ENCODE measurements around the gene GTF2IRD2. TPM values are rescaled to one million over a fixed set of nuclear protein-coding genes. Genes with fewer than 3 reads are reported as not detected.
"Not testable (repeated sequence)": the region's sequence is repeated elsewhere in the genome, so short reads cannot be mapped to it uniquely, and the experiment has no call there.

GTF2IRD2 gene
- polyA plus RNA-seq, 4 donors, result 2.2 to 22.0 (median 12.1) TPM

- DNase-seq; H3K27me3 ChIP-seq (ENCODE audit: control insufficient read depth in 3 of 3, insufficient read depth in 3 of 3, low read length in 3 of 3); H3K27ac ChIP-seq (ENCODE audit: low read depth in 1 of 3, low read length in 2 of 3); FAIRE-seq; H3K9me3 ChIP-seq (ENCODE audit: control insufficient read depth in 2 of 2, insufficient read depth in 1 of 2, low read depth in 1 of 2, low read length in 1 of 2); H3K4me3 ChIP-seq (ENCODE audit: low read depth in 1 of 3, low read length in 3 of 3); H3K4me1 ChIP-seq (ENCODE audit: control insufficient read depth in 3 of 3, insufficient read depth in 2 of 3, low read depth in 1 of 3, low read length in 2 of 3); H3K36me3 ChIP-seq (ENCODE audit: control insufficient read depth in 3 of 3, insufficient read depth in 2 of 3, low read depth in 1 of 3, low read length in 3 of 3): not testable (repeated sequence)
- WGBS, 3 donors, result 73 to 75% methylated on average over 1 of the region's 4 CpGs; no CpG with 5 or more reads in 1 of the 3 donors
Observed at GRCh38 chr7:74798644-74799043, 52.8 kb downstream of the GTF2IRD2 start.

- H3K27me3 ChIP-seq (ENCODE audit: control insufficient read depth in 3 of 3, insufficient read depth in 3 of 3, low read length in 3 of 3); H3K9me3 ChIP-seq (ENCODE audit: control insufficient read depth in 2 of 2, insufficient read depth in 1 of 2, low read depth in 1 of 2, low read length in 1 of 2); H3K36me3 ChIP-seq (ENCODE audit: control insufficient read depth in 3 of 3, insufficient read depth in 2 of 3, low read depth in 1 of 3, low read length in 3 of 3); H3K4me3 ChIP-seq (ENCODE audit: low read depth in 1 of 3, low read length in 3 of 3); H3K4me1 ChIP-seq (ENCODE audit: control insufficient read depth in 3 of 3, insufficient read depth in 2 of 3, low read depth in 1 of 3, low read length in 2 of 3); DNase-seq; H3K27ac ChIP-seq (ENCODE audit: low read depth in 1 of 3, low read length in 2 of 3); FAIRE-seq: not testable (repeated sequence)
- 89 to 92% (median 90%) methylated on average over 7 to 14 of the region's 27 CpGs for WGBS, 3 donors
Observed at GRCh38 chr7:74797848-74798622, 53.4 kb downstream of the GTF2IRD2 start.

- DNase-seq; H3K36me3 ChIP-seq (ENCODE audit: control insufficient read depth in 3 of 3, insufficient read depth in 2 of 3, low read depth in 1 of 3, low read length in 3 of 3); H3K9me3 ChIP-seq (ENCODE audit: control insufficient read depth in 2 of 2, insufficient read depth in 1 of 2, low read depth in 1 of 2, low read length in 1 of 2); H3K4me3 ChIP-seq (ENCODE audit: low read depth in 1 of 3, low read length in 3 of 3); H3K27ac ChIP-seq (ENCODE audit: low read depth in 1 of 3, low read length in 2 of 3); FAIRE-seq; H3K27me3 ChIP-seq (ENCODE audit: control insufficient read depth in 3 of 3, insufficient read depth in 3 of 3, low read length in 3 of 3); H3K4me1 ChIP-seq (ENCODE audit: control insufficient read depth in 3 of 3, insufficient read depth in 2 of 3, low read depth in 1 of 3, low read length in 2 of 3): not testable (repeated sequence)
- WGBS, 3 donors, result 0 to 8% methylated on average over 3 of the region's 24 CpGs; no CpG with 5 or more reads in 1 of the 3 donors
Observed at GRCh38 chr7:74789200-74789736, 62.1 kb downstream of the GTF2IRD2 start.

- WGBS, 3 donors, result 0 to 1% (median 0%) methylated on average over 11 to 46 of the region's 82 CpGs
- not testable (repeated sequence) for H3K4me3 ChIP-seq (ENCODE audit: low read depth in 1 of 3, low read length in 3 of 3); H3K27me3 ChIP-seq (ENCODE audit: control insufficient read depth in 3 of 3, insufficient read depth in 3 of 3, low read length in 3 of 3); H3K36me3 ChIP-seq (ENCODE audit: control insufficient read depth in 3 of 3, insufficient read depth in 2 of 3, low read depth in 1 of 3, low read length in 3 of 3); H3K9me3 ChIP-seq (ENCODE audit: control insufficient read depth in 2 of 2, insufficient read depth in 1 of 2, low read depth in 1 of 2, low read length in 1 of 2); H3K4me1 ChIP-seq (ENCODE audit: control insufficient read depth in 3 of 3, insufficient read depth in 2 of 3, low read depth in 1 of 3, low read length in 2 of 3); FAIRE-seq; H3K27ac ChIP-seq (ENCODE audit: low read depth in 1 of 3, low read length in 2 of 3)
- DNase-seq, result peak; percentile 88 to 90
Observed at GRCh38 chr7:74788369-74789150, 62.8 kb downstream of the GTF2IRD2 start.

GRCh38 chr7:74783595-74783994 lies 67.8 kb downstream of the GTF2IRD2 start:
- H3K27ac ChIP-seq (ENCODE audit: low read depth in 1 of 3, low read length in 2 of 3); H3K9me3 ChIP-seq (ENCODE audit: control insufficient read depth in 2 of 2, insufficient read depth in 1 of 2, low read depth in 1 of 2, low read length in 1 of 2); H3K4me3 ChIP-seq (ENCODE audit: low read depth in 1 of 3, low read length in 3 of 3); H3K4me1 ChIP-seq (ENCODE audit: control insufficient read depth in 3 of 3, insufficient read depth in 2 of 3, low read depth in 1 of 3, low read length in 2 of 3); H3K27me3 ChIP-seq (ENCODE audit: control insufficient read depth in 3 of 3, insufficient read depth in 3 of 3, low read length in 3 of 3); FAIRE-seq; DNase-seq; H3K36me3 ChIP-seq (ENCODE audit: control insufficient read depth in 3 of 3, insufficient read depth in 2 of 3, low read depth in 1 of 3, low read length in 3 of 3): not testable (repeated sequence)
- 75 to 91% (median 84%) methylated on average over 2 to 5 of the region's 5 CpGs for WGBS, 3 donors

- WGBS, 3 donors, result 80 to 86% (median 83%) methylated on average over 3 of the region's 6 CpGs
- not testable (repeated sequence) for H3K36me3 ChIP-seq (ENCODE audit: control insufficient read depth in 3 of 3, insufficient read depth in 2 of 3, low read depth in 1 of 3, low read length in 3 of 3); H3K4me1 ChIP-seq (ENCODE audit: control insufficient read depth in 3 of 3, insufficient read depth in 2 of 3, low read depth in 1 of 3, low read length in 2 of 3); H3K27ac ChIP-seq (ENCODE audit: low read depth in 1 of 3, low read length in 2 of 3); H3K9me3 ChIP-seq (ENCODE audit: control insufficient read depth in 2 of 2, insufficient read depth in 1 of 2, low read depth in 1 of 2, low read length in 1 of 2); FAIRE-seq; H3K4me3 ChIP-seq (ENCODE audit: low read depth in 1 of 3, low read length in 3 of 3); DNase-seq; H3K27me3 ChIP-seq (ENCODE audit: control insufficient read depth in 3 of 3, insufficient read depth in 3 of 3, low read length in 3 of 3)
Observed at GRCh38 chr7:74781746-74782145, 69.7 kb downstream of the GTF2IRD2 start.

- H3K27ac ChIP-seq (ENCODE audit: low read depth in 1 of 3, low read length in 2 of 3); H3K9me3 ChIP-seq (ENCODE audit: control insufficient read depth in 2 of 2, insufficient read depth in 1 of 2, low read depth in 1 of 2, low read length in 1 of 2); H3K4me3 ChIP-seq (ENCODE audit: low read depth in 1 of 3, low read length in 3 of 3); H3K27me3 ChIP-seq (ENCODE audit: control insufficient read depth in 3 of 3, insufficient read depth in 3 of 3, low read length in 3 of 3); H3K36me3 ChIP-seq (ENCODE audit: control insufficient read depth in 3 of 3, insufficient read depth in 2 of 3, low read depth in 1 of 3, low read length in 3 of 3); DNase-seq; FAIRE-seq; H3K4me1 ChIP-seq (ENCODE audit: control insufficient read depth in 3 of 3, insufficient read depth in 2 of 3, low read depth in 1 of 3, low read length in 2 of 3): not testable (repeated sequence)
- WGBS, 3 donors, result 75 to 88% (median 83%) methylated on average over 4 to 13 of the region's 17 CpGs
Observed at GRCh38 chr7:74779053-74779452, 72.4 kb downstream of the GTF2IRD2 start.

- FAIRE-seq, result not testable (repeated sequence)
- WGBS, 3 donors, result no CpG with 5 or more reads among the region's 6 CpGs
Observed at GRCh38 chr7:74775111-74775510, 76.3 kb downstream of the GTF2IRD2 start.

More at GRCh38 chr7:74775111-74775510, 76.3 kb downstream of the GTF2IRD2 start:
- H3K4me1 ChIP-seq (ENCODE audit: control insufficient read depth in 3 of 3, insufficient read depth in 2 of 3, low read depth in 1 of 3, low read length in 2 of 3); H3K27ac ChIP-seq (ENCODE audit: low read depth in 1 of 3, low read length in 2 of 3); H3K36me3 ChIP-seq (ENCODE audit: control insufficient read depth in 3 of 3, insufficient read depth in 2 of 3, low read depth in 1 of 3, low read length in 3 of 3); H3K4me3 ChIP-seq (ENCODE audit: low read depth in 1 of 3, low read length in 3 of 3); H3K27me3 ChIP-seq (ENCODE audit: control insufficient read depth in 3 of 3, insufficient read depth in 3 of 3, low read length in 3 of 3); H3K9me3 ChIP-seq (ENCODE audit: control insufficient read depth in 2 of 2, insufficient read depth in 1 of 2, low read depth in 1 of 2, low read length in 1 of 2); DNase-seq: not testable (repeated sequence)

All from small intestine (tissue), 7 donors.